ENCODE data around the gene NTMT2.
"Not testable (repeated sequence)": the region's sequence is repeated elsewhere in the genome, so short reads cannot be mapped to it uniquely, and the experiment has no call there.

Gene NTMT2

GRCh38 chr1:170145770-170146676, at the start of gene NTMT2:
TSS of gene NTMT2 (plus strand) at chr1:170145959. CDS start at chr1:170146108, 149 bp downstream.
- DNase-seq: no peak

- no peak for DNase-seq
Observed at GRCh38 chr1:170095976-170096748, 49.6 kb upstream of the NTMT2 start.

GRCh38 chr1:170096806-170097340, 48.9 kb upstream of the NTMT2 start:
- no peak for DNase-seq

- peak; percentile 71 for DNase-seq
Observed at GRCh38 chr1:170097449-170097948, 48.3 kb upstream of the NTMT2 start.

- not testable (repeated sequence) for DNase-seq
Observed at GRCh38 chr1:170113140-170113539, 32.6 kb upstream of the NTMT2 start.

GRCh38 chr1:170114906-170115305, 30.9 kb upstream of the NTMT2 start:
- peak; percentile 30 for DNase-seq

- no peak for DNase-seq
Observed at GRCh38 chr1:170122366-170122765, 23.4 kb upstream of the NTMT2 start.

GRCh38 chr1:170125269-170125668, 20.5 kb upstream of the NTMT2 start:
- DNase-seq: no peak

GRCh38 chr1:170126696-170127095, 19.1 kb upstream of the NTMT2 start:
- no peak for DNase-seq

- DNase-seq: no peak
Observed at GRCh38 chr1:170131450-170131849, 14.3 kb upstream of the NTMT2 start.

- DNase-seq: no peak
Observed at GRCh38 chr1:170131984-170132383, 13.8 kb upstream of the NTMT2 start.

- no peak for DNase-seq
Observed at GRCh38 chr1:170133766-170134495, 11.8 kb upstream of the NTMT2 start.

GRCh38 chr1:170134521-170134920, 11.2 kb upstream of the NTMT2 start:
- DNase-seq: no peak

- no peak for DNase-seq
Observed at GRCh38 chr1:170140371-170140770, 5.4 kb upstream of the NTMT2 start.

- DNase-seq: no peak
Observed at GRCh38 chr1:170145061-170145460, 698 bp upstream of the NTMT2 start.

GRCh38 chr1:170146720-170147263, 1.0 kb downstream of the NTMT2 start:
- no peak for DNase-seq

GRCh38 chr1:170149241-170149640, 3.5 kb downstream of the NTMT2 start:
- no peak for DNase-seq

- DNase-seq: no peak
Observed at GRCh38 chr1:170150016-170150415, 4.3 kb downstream of the NTMT2 start.

GRCh38 chr1:170150921-170151320, 5.2 kb downstream of the NTMT2 start:
- no peak for DNase-seq

- no peak for DNase-seq
Observed at GRCh38 chr1:170153417-170153816, 7.7 kb downstream of the NTMT2 start.

GRCh38 chr1:170155055-170155454, 9.3 kb downstream of the NTMT2 start:
- DNase-seq: no peak

- no peak for DNase-seq
Observed at GRCh38 chr1:170156594-170156993, 10.8 kb downstream of the NTMT2 start.
